Measurements from ENCODE around the gene SLC44A3. TPM values are rescaled to one million over a fixed set of nuclear protein-coding genes. Genes with fewer than 3 reads are reported as not detected.
A peak's percentile ranks its signal among the peaks of the same experiment; 100 is the strongest.

The SLC44A3 gene
- polyA plus RNA-seq, 2 of the 4 experiments (the other 2 are of a cell fraction): 1.9 to 5.4 TPM

DNA sequence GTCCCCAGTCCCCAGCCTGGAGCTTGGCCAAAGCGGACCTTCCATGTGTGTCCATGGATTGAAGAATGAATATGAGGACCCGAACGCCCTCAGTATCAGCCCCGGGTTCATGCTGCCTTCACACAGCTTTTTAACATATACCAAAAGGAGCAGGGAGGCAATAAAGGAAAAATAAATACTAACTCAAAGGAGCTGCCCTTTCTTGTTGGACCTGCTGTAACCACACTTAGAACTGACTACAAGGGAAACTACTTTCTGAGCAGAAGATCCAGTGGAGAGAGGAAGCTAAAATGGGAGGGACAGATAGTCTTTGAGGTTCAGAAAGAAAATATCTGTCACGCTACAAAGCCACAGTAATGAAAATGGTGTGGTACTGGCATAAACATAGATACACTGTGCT, 58.2 kb downstream of the SLC44A3 start:
- FAIRE-seq: no peak

DNA sequence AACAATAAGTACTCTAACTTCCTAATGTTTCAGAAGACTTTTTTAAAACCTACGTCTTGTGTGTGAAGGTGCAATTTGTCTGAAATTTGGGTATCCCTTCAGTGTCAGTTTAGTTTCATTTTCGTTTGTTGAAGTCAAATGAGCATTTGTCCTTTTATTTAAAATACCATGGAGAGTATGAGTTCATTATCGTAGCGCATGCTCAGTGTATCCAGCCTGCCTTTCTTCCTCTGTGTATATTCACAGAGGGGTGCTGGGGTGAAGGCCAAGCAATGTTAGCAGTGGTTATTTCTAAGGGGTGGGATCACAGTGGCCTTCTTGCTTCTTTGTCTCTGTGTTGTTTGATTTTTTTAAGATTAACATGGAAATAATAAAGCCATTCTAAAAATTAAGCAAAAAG, 63.5 kb downstream of the SLC44A3 start:
- Histone ChIP-seq H3K4me3 (no peak overlapping the region), H3K4me1 (no peaks in the 10 kb centered on the region), H3K27ac (no peak overlapping the region), H3K4me2 (peak overlapping the region; percentile 39), H3K9me3 (no peaks in the 10 kb centered on the region)
- ChIA-PET CTCF (interaction anchor here (0.9 kb wide), 1 partner anchor 64 kb away, joined by 3 read pairs; no protein-coding TSS in a partner anchor), POLR2A (no interaction called here)
- FAIRE-seq (no peak), ATAC-seq (no peak), DNase-seq (ENCODE audit: low read depth in 1 of 2, low spot score in 1 of 2) (no peak)
- 69% methylated on average over 4 of the region's 4 CpGs for WGBS (ENCODE audit: missing lambda C conversion rate)
- no peak for TF ChIP-seq RAD21 (conservative IDR thresholded peaks at IDR 0.05 in 1 of 2, IDR thresholded peaks at IDR 0.05 in 1 of 2)
- no peak for TF ChIP-seq RFX5 (IDR thresholded peaks at IDR 0.05)
- no peak for TF ChIP-seq PHF8 (IDR thresholded peaks at IDR 0.05; ENCODE audit: borderline replicate concordance, low read depth)
- TF ChIP-seq ZNF302 (CRISPR knock-in tag; IDR thresholded peaks at IDR 0.05): no peak
- no peak for TF ChIP-seq RCOR1 (IDR thresholded peaks at IDR 0.05; ENCODE audit: low read depth, low read length)
- no peak for TF ChIP-seq MYC (IDR thresholded peaks at IDR 0.05; ENCODE audit: borderline replicate concordance, low read length)

More for the DNA sequence above, 58.2 kb downstream of the SLC44A3 start:
- Histone ChIP-seq H3K4me1 (no peaks in the 10 kb centered on the region), H3K27ac (no peak overlapping the region), H3K4me3 (no peak overlapping the region), H3K9me3 (no peaks in the 10 kb centered on the region), H3K4me2 (no peak overlapping the region)
- ChIA-PET CTCF (interaction anchor here (1.3 kb wide), 1 partner anchor 24 kb away, joined by 3 read pairs; no protein-coding TSS in a partner anchor), POLR2A (no interaction called here)
- WGBS (ENCODE audit: missing lambda C conversion rate): 88% methylated on average over 5 of the region's 5 CpGs
- TF ChIP-seq CBX8 (IDR thresholded peaks at IDR 0.05) (no peak), NFE2L2 (conservative IDR thresholded peaks at IDR 0.05; ENCODE audit: low read length) (no peak), KDM5A (IDR thresholded peaks at IDR 0.05) (no peak), RARB (CRISPR knock-in tag; IDR thresholded peaks at IDR 0.05) (no peak), CHD2 (IDR thresholded peaks at IDR 0.05; ENCODE audit: low read length, partially characterized antibody) (no peak), ZC3H11A (IDR thresholded peaks at IDR 0.05) (no peak), TFCP2L1 (CRISPR knock-in tag; IDR thresholded peaks at IDR 0.05) (no peak), FOSL2 (IDR thresholded peaks at IDR 0.05) (no peak), FOSL2 (CRISPR knock-in tag; IDR thresholded peaks at IDR 0.05) (no peak), ZFP36 (IDR thresholded peaks at IDR 0.05; ENCODE audit: borderline replicate concordance, partially characterized antibody) (no peak), KDM1A (IDR thresholded peaks at IDR 0.05; ENCODE audit: low read depth) (no peak), GATA3 (IDR thresholded peaks at IDR 0.05; ENCODE audit: borderline replicate concordance) (no peak)
- TF ChIP-seq, protein P1, sequence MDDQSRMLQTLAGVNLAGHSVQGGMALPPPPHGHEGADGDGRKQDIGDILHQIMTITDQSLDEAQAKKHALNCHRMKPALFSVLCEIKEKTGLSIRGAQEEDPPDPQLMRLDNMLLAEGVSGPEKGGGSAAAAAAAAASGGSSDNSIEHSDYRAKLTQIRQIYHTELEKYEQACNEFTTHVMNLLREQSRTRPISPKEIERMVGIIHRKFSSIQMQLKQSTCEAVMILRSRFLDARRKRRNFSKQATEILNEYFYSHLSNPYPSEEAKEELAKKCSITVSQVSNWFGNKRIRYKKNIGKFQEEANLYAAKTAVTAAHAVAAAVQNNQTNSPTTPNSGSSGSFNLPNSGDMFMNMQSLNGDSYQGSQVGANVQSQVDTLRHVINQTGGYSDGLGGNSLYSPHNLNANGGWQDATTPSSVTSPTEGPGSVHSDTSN (IDR thresholded peaks at IDR 0.05): no peak
- ATAC-seq (no peak), DNase-seq (ENCODE audit: low read depth in 1 of 2, low spot score in 1 of 2) (no peak)

DNA sequence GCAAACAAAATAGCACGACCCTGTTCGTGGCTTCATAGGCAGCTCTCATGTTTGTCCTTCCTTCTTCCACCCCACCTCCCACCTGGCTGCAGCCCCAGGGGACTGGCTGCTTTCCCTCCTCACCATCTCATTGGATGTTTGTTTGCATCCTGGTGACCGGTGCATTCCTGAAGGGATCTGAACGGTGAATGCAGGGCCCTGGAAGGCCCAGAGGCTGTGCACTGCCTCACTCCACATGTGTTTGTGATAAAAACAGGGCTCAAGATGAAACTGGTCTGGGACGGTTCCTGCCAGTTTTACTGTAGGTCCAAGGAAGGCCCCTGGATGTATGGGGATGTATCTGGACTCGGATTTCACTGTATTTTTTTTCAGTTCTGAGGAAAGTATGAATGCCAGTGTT, 63.9 kb downstream of the SLC44A3 start:
- ChIA-PET CTCF (no interaction called here), POLR2A (no interaction called here)
- no peak for DNase-seq (ENCODE audit: low read depth in 1 of 2, low spot score in 1 of 2)
- H3K4me1 ChIP-seq: no peaks in the 10 kb centered on the region
- FAIRE-seq: no peak
- no peak overlapping the region for H3K27ac ChIP-seq
- peak overlapping the region; percentile 39; the same call in 2 of the 3 replicates for H3K4me2 ChIP-seq
- H3K9me3 ChIP-seq: no peaks in the 10 kb centered on the region
- WGBS (ENCODE audit: missing lambda C conversion rate): 32% methylated on average over 6 of the region's 6 CpGs
- peak; percentile 34 to 65; a peak in 5 of 6 replicates for ATAC-seq
- H3K4me3 ChIP-seq: no peak overlapping the region
- TF ChIP-seq FOSL2 (IDR thresholded peaks at IDR 0.05): no peak
- no peak for TF ChIP-seq FOSL2 (CRISPR knock-in tag; IDR thresholded peaks at IDR 0.05)
- no peak for TF ChIP-seq HOXA7 (CRISPR knock-in tag; IDR thresholded peaks at IDR 0.05)
- no peak for TF ChIP-seq ZC3H11A (IDR thresholded peaks at IDR 0.05)
- TF ChIP-seq, protein P2, sequence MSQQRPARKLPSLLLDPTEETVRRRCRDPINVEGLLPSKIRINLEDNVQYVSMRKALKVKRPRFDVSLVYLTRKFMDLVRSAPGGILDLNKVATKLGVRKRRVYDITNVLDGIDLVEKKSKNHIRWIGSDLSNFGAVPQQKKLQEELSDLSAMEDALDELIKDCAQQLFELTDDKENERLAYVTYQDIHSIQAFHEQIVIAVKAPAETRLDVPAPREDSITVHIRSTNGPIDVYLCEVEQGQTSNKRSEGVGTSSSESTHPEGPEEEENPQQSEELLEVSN (IDR thresholded peaks at IDR 0.05; ENCODE audit: borderline replicate concordance, low read depth): no peak
- no peak for TF ChIP-seq CHD4 (IDR thresholded peaks at IDR 0.05; ENCODE audit: borderline replicate concordance)
- no peak for TF ChIP-seq HOXB13 (CRISPR knock-in tag; IDR thresholded peaks at IDR 0.05; ENCODE audit: low read depth)
- no peak for TF ChIP-seq CHD2 (IDR thresholded peaks at IDR 0.05; ENCODE audit: low read length, partially characterized antibody)
- TF ChIP-seq MAFK (IDR thresholded peaks at IDR 0.05; ENCODE audit: partially characterized antibody): no peak
- TF ChIP-seq, protein P3, sequence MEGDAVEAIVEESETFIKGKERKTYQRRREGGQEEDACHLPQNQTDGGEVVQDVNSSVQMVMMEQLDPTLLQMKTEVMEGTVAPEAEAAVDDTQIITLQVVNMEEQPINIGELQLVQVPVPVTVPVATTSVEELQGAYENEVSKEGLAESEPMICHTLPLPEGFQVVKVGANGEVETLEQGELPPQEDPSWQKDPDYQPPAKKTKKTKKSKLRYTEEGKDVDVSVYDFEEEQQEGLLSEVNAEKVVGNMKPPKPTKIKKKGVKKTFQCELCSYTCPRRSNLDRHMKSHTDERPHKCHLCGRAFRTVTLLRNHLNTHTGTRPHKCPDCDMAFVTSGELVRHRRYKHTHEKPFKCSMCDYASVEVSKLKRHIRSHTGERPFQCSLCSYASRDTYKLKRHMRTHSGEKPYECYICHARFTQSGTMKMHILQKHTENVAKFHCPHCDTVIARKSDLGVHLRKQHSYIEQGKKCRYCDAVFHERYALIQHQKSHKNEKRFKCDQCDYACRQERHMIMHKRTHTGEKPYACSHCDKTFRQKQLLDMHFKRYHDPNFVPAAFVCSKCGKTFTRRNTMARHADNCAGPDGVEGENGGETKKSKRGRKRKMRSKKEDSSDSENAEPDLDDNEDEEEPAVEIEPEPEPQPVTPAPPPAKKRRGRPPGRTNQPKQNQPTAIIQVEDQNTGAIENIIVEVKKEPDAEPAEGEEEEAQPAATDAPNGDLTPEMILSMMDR (IDR thresholded peaks at IDR 0.05): no peak
- no peak for TF ChIP-seq ESRRA (IDR thresholded peaks at IDR 0.05; ENCODE audit: borderline replicate concordance, low read length)
- no peak for TF ChIP-seq RNF2 (IDR thresholded peaks at IDR 0.05; ENCODE audit: borderline replicate concordance, low read depth)
- TF ChIP-seq, protein P4, sequence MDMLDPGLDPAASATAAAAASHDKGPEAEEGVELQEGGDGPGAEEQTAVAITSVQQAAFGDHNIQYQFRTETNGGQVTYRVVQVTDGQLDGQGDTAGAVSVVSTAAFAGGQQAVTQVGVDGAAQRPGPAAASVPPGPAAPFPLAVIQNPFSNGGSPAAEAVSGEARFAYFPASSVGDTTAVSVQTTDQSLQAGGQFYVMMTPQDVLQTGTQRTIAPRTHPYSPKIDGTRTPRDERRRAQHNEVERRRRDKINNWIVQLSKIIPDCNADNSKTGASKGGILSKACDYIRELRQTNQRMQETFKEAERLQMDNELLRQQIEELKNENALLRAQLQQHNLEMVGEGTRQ (IDR thresholded peaks at IDR 0.05): no peak
- no peak for TF ChIP-seq BHLHE40 (IDR thresholded peaks at IDR 0.05; ENCODE audit: low read depth, low read length)
- TF ChIP-seq CBX2 (IDR thresholded peaks at IDR 0.05; ENCODE audit: borderline replicate concordance, low read depth): no peak
- no peak for TF ChIP-seq NR3C1 (IDR thresholded peaks at IDR 0.05)
- TF ChIP-seq JUN (IDR thresholded peaks at IDR 0.05): no peak
- TF ChIP-seq RARB (CRISPR knock-in tag; IDR thresholded peaks at IDR 0.05): no peak
